GM23338 (cell line): ENCODE data around the gene FOXO3.

Experiments
- CREB1 ChIP-seq: fragments of 250-450 bp; sonication (Bioruptor Pico); IDR thresholded peaks from 2 replicates; pipeline ENCODE4 v1.5.0; 2020; ENCODE audit warnings: low read depth, mild to moderate bottlenecking, moderate library complexity
- CTCF ChIP-seq, 2 experiments: fragments of 200-600 bp in 1 of 2; sonication (generic) in 1 of 2; conservative IDR thresholded peaks; 2 replicates each; pipeline versions ENCODE4 v1.5.1 to v1.6.1; 2016 to 2017; ENCODE audit warnings: antibody characterized with exemption in 2 of 2, low read depth in 2 of 2, mild to moderate bottlenecking in 2 of 2, moderate library complexity in 1 of 2
- ETS1 ChIP-seq: IDR thresholded peaks from 2 replicates; pipeline ENCODE4 v1.6.1; 2016; ENCODE audit warnings: antibody characterized with exemption
- EZH2 ChIP-seq: fragments of 200-600 bp; sonication (generic); IDR thresholded peaks from one replicate; pipeline ENCODE4 v1.8.0; 2017; ENCODE audit warnings: antibody characterized with exemption, mild to moderate bottlenecking, low read depth; ENCODE audit not compliant: unreplicated experiment
- EZH2phosphoT487 ChIP-seq: fragments of 200-600 bp; sonication (generic); IDR thresholded peaks from one replicate; pipeline ENCODE4 v1.8.1; 2018; ENCODE audit warnings: antibody characterized with exemption; ENCODE audit not compliant: unreplicated experiment
- JUNB ChIP-seq: IDR thresholded peaks from one replicate; pipeline ENCODE4 v1.6.1; 2016; ENCODE audit warnings: antibody characterized with exemption; ENCODE audit not compliant: unreplicated experiment
- NANOG ChIP-seq: IDR thresholded peaks from 2 replicates; pipeline ENCODE4 v1.6.1; 2016; ENCODE audit warnings: antibody characterized with exemption, borderline replicate concordance
- POLR2AphosphoS5 ChIP-seq: IDR thresholded peaks from 2 replicates; pipeline ENCODE4 v1.6.1; 2016; ENCODE audit warnings: antibody characterized with exemption, low read depth
- REST ChIP-seq: IDR thresholded peaks from one replicate; pipeline ENCODE4 v1.6.1; 2018; ENCODE audit warnings: antibody characterized with exemption; ENCODE audit not compliant: unreplicated experiment
- STAT1 ChIP-seq: IDR thresholded peaks from one replicate; pipeline ENCODE4 v1.6.1; 2016; ENCODE audit warnings: antibody characterized with exemption; ENCODE audit not compliant: unreplicated experiment
- ZNF114 ChIP-seq: fragments of 250-450 bp; sonication (Bioruptor Pico); IDR thresholded peaks from 2 replicates; pipeline ENCODE4 v1.5.0; 2020; ENCODE audit warnings: mild to moderate bottlenecking, moderate library complexity

- TF ChIP-seq REST (no peak), EZH2 (no peak), CTCF (conservative IDR thresholded peaks at IDR 0.05; ENCODE audit: low read depth in 2 of 2) (no peak), EZH2phosphoT487 (no peak), POLR2AphosphoS5 (no peak), JUNB (no peak), CREB1 (CRISPR knock-in tag) (no peak), STAT1 (no peak), NANOG (no peak), ETS1 (no peak), ZNF114 (CRISPR knock-in tag) (no peak)
Measured at GRCh38 chr6:108582618-108583017, 21.9 kb downstream of the FOXO3 start.
